Keratinocyte (primary cell): ENCODE measurements around the gene UBASH3B. TPM values are rescaled to one million over a fixed set of nuclear protein-coding genes. Genes with fewer than 3 reads are reported as not detected.

ENCODE experiments used
- DNase-seq: peaks from one replicate; pipeline ENCODE4 v3.0.0-alpha.2; 2011; ENCODE audit warnings: low read depth, missing footprints, low spot score
- FAIRE-seq: peaks from 2 replicates; lab custom pipeline; 2011; peaks lifted over from hg19 to GRCh38; lab: Jason Lieb, UNC
- H2AFZ ChIP-seq: 2 replicates; pipeline ENCODE4 v1.6.0; 2012; ENCODE audit warnings: low read length, control low read depth, inconsistent platforms; ENCODE audit not compliant: control insufficient read depth
- H3K27ac ChIP-seq: 2 replicates; pipeline ENCODE4 v1.5.1; 2011; ENCODE audit warnings: low read length; ENCODE audit not compliant: control insufficient read depth, insufficient read depth
- H3K27me3 ChIP-seq: 3 replicates; pipeline ENCODE4 v1.6.0; 2011; ENCODE audit warnings: low read length; ENCODE audit not compliant: control insufficient read depth, insufficient read depth; ENCODE audit errors: extremely low read depth
- H3K36me3 ChIP-seq, 2 experiments: 2 replicates in 1 of 2; 3 replicates in 1 of 2; pipeline ENCODE4 v1.5.1; 2011; ENCODE audit warnings: low read length in 2 of 2, mild to moderate bottlenecking in 1 of 2; ENCODE audit not compliant: control insufficient read depth in 2 of 2, insufficient read depth in 2 of 2; ENCODE audit errors: extremely low read depth in 1 of 2
- H3K4me1 ChIP-seq: 3 replicates; pipeline ENCODE4 v1.5.1; 2011; ENCODE audit warnings: low read length; ENCODE audit not compliant: control insufficient read depth, insufficient read depth; ENCODE audit errors: extremely low read depth
- H3K4me2 ChIP-seq: 3 replicates; pipeline ENCODE4 v1.6.0; 2011; ENCODE audit warnings: low read depth, low read length; ENCODE audit not compliant: control insufficient read depth, insufficient read depth; ENCODE audit errors: extremely low read depth
- H3K4me3 ChIP-seq, 3 experiments: fragments of 200-600 bp in 1 of 3; sonication (generic) in 1 of 3; 2 replicates in 2 of 3; 3 replicates in 1 of 3; pipeline ENCODE4 v1.5.1; 2011 to 2016; ENCODE audit warnings: low read length in 3 of 3, mild to moderate bottlenecking in 3 of 3, control low read depth in 2 of 3, inconsistent platforms in 1 of 3, low read depth in 1 of 3, mixed read lengths in 1 of 3, mixed run types in 1 of 3, moderate library complexity in 1 of 3; ENCODE audit not compliant: control insufficient read depth in 2 of 3, insufficient read depth in 2 of 3; ENCODE audit errors: extremely low read depth in 1 of 3
- H3K79me2 ChIP-seq: 2 replicates; pipeline ENCODE4 v1.6.0; 2012; ENCODE audit warnings: low read length; ENCODE audit not compliant: control insufficient read depth, insufficient read depth
- H3K9ac ChIP-seq: 3 replicates; pipeline ENCODE4 v1.6.0; 2011; ENCODE audit warnings: low read length; ENCODE audit not compliant: control insufficient read depth, insufficient read depth; ENCODE audit errors: extremely low read depth
- H3K9me1 ChIP-seq: 3 replicates; pipeline ENCODE4 v1.6.0; 2011; ENCODE audit warnings: low read length; ENCODE audit not compliant: control insufficient read depth, insufficient read depth; ENCODE audit errors: extremely low read depth
- H3K9me3 ChIP-seq: 2 replicates; pipeline ENCODE4 v1.5.1; 2012; ENCODE audit warnings: low read depth, low read length; ENCODE audit not compliant: control insufficient read depth
- H4K20me1 ChIP-seq: 3 replicates; pipeline ENCODE4 v1.6.0; 2011; ENCODE audit warnings: low read length; ENCODE audit not compliant: control insufficient read depth, insufficient read depth; ENCODE audit errors: extremely low read depth
- CTCF ChIP-seq, 3 experiments: IDR thresholded peaks in 1 of 3; conservative IDR thresholded peaks in 1 of 3; optimal IDR thresholded peaks in 1 of 3; 2 replicates in 2 of 3; 3 replicates in 1 of 3; pipeline versions ENCODE3 to v1.5.1; 2011; ENCODE audit warnings: low read length in 3 of 3, mild to moderate bottlenecking in 3 of 3, moderate library complexity in 2 of 3, control low read depth in 1 of 3, inconsistent platforms in 1 of 3; ENCODE audit not compliant: insufficient read depth in 2 of 3; ENCODE audit errors: extremely low read depth in 1 of 3
- EZH2 ChIP-seq: IDR thresholded peaks from one replicate; pipeline ENCODE4 v1.6.1; 2012; ENCODE audit warnings: inconsistent platforms, mild to moderate bottlenecking, low read length, moderate library complexity
- dilution Hi-C: fragments of 300-500 bp; cut with MboI; formaldehyde crosslinking; loops from one replicate; pipeline ENCODE4 v1.7.0; 2020; ENCODE audit warnings: low sequenced_read_pairs; ENCODE audit not compliant: extremely low pct_ligation_motif_present
- polyA plus RNA-seq, 5 experiments: library from polyadenylated mRNA; depleted of rRNA in 3 of 5; stranded (reverse) in 3 of 5; stranded (forward) in 1 of 5; unstranded in 1 of 5; fragments of >200 nt; gene quantifications; 1 replicate in 1 of 5; 2 replicates in 3 of 5; 3 replicates in 1 of 5; pipeline versions ENCODE4 v1.2.1 to v1.2.3, GENCODE V29; 2011 to 2012; ENCODE audit warnings: missing spikeins in 2 of 5, low read depth in 1 of 5, low replicate concordance in 1 of 5

The UBASH3B gene
- polyA plus RNA-seq, 1 donor (not counting 4 experiments of a cell fraction or from before 2014, with no cell fraction given) = 25.0 TPM

- Histone ChIP-seq H3K4me3 (no peak overlapping the region), H3K79me2 (peaks cover 7% of the 10 kb centered on the region), H4K20me1 (no peaks in the 10 kb centered on the region), H3K4me2 (no peak overlapping the region), H3K9me1 (peaks cover 5% of the 10 kb centered on the region), H3K9me3 (no peaks in the 10 kb centered on the region), H2AFZ (no peak overlapping the region), H3K4me1 (peaks cover 9% of the 10 kb centered on the region), H3K27me3 (no peaks in the 10 kb centered on the region), H3K36me3 (peaks cover 0 to 6% of the 10 kb centered on the region in 2 experiments), H3K9ac (no peak overlapping the region), H3K27ac (no peak overlapping the region)
- peak; percentile 81 for FAIRE-seq
- DNase-seq = no peak
- no peak for TF ChIP-seq EZH2
- no peak for TF ChIP-seq CTCF (optimal IDR thresholded peaks at IDR 0.05 in 1 of 3, IDR thresholded peaks at IDR 0.05 in 1 of 3, conservative IDR thresholded peaks at IDR 0.05 in 1 of 3; ENCODE audit: extremely low read depth in 1 of 3, insufficient read depth in 2 of 3, low read length in 3 of 3)
- dilution Hi-C loops = no loop called here
These were observed 117.4 kb downstream of the UBASH3B start for GRCh38 chr11:122772945-122773344.

- no peak for FAIRE-seq
- H4K20me1 ChIP-seq = no peaks in the 10 kb centered on the region
- H3K9me1 ChIP-seq = peaks cover 5% of the 10 kb centered on the region
- H3K4me2 ChIP-seq = no peak overlapping the region
- no peak for TF ChIP-seq CTCF (optimal IDR thresholded peaks at IDR 0.05 in 1 of 3, IDR thresholded peaks at IDR 0.05 in 1 of 3, conservative IDR thresholded peaks at IDR 0.05 in 1 of 3; ENCODE audit: extremely low read depth in 1 of 3, insufficient read depth in 2 of 3, low read length in 3 of 3)
- no peak for TF ChIP-seq EZH2
- H3K9me3 ChIP-seq = no peaks in the 10 kb centered on the region
- no peaks in the 10 kb centered on the region for H3K27me3 ChIP-seq
- DNase-seq = no peak
- dilution Hi-C loops = no loop called here
- H3K79me2 ChIP-seq = peaks cover 6% of the 10 kb centered on the region
- H3K9ac ChIP-seq = no peak overlapping the region
- no peak overlapping the region for H3K4me3 ChIP-seq
- H3K27ac ChIP-seq = no peak overlapping the region
- H2AFZ ChIP-seq = no peak overlapping the region
- peaks cover 0 to 6% of the 10 kb centered on the region in 2 experiments for H3K36me3 ChIP-seq
- peaks cover 15% of the 10 kb centered on the region for H3K4me1 ChIP-seq
These were observed 118.3 kb downstream of the UBASH3B start for GRCh38 chr11:122773781-122774266.
